ENCODE measurements around the gene TM7SF3. TPM values are rescaled to one million over a fixed set of nuclear protein-coding genes. Genes with fewer than 3 reads are reported as not detected.

TM7SF3 gene
- total RNA-seq, 3 donors from 2014 or later (not counting 1 experiment from before 2014, with no cell fraction given) = 32.1 to 48.4 (median 42.6) TPM

DNA sequence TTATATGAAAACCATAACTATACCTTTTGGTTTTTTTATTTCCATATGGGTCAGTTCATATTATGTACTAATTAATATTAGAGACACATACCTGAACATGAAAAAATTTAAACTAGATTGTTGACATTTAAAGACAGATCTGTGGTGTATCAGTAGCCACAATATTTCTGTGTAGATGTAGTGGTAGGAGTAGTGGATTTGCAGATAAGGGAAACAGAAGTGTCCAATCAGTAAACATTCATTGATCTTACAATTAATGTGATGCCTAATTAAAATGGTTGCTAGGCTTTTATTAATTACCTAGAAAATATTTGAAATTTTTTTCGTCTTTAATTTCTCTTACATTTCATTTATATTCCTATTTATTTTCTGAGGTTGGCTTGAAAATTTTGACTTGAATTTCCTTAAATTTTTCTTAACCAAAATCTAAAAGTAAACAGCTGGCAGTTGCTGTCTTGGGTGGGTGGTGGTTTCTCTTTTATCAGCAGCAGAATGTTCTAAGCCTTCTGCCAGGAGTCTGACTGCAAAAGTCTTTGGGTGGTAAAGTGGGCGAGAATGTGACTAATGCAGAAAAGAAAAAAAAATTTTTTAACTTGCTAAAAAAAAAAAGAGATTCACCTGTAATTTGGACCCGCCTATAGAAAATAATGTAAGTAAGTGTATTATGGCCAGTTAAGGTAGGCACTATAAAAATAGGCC is 73.5 kb downstream of the TM7SF3 start:
- no peaks in the 10 kb centered on the region for H3K9me3 Mint-ChIP-seq
- no peaks in the 10 kb centered on the region for H3K9me3 ChIP-seq (ENCODE audit: control insufficient read depth, insufficient read depth, low read length)
- H3K27me3 ChIP-seq (ENCODE audit: control insufficient read depth, insufficient read depth, low read length) = no peaks in the 10 kb centered on the region
- H3K36me3 Mint-ChIP-seq = no peaks in the 10 kb centered on the region
- peak overlapping the region; percentile 96 for H3K4me3 Mint-ChIP-seq
- H3K4me1 Mint-ChIP-seq = peaks cover 71 to 83% of the 10 kb centered on the region in 2 donors
- DNase-seq = peak in 1 of 2 donors; percentile 59
- no CpG with 5 or more reads among the region's 3 CpGs for WGBS (ENCODE audit: insufficient coverage)
- no peaks in the 10 kb centered on the region for H3K27me3 Mint-ChIP-seq (ENCODE audit: low read depth in 2 of 2)
- ATAC-seq = no peak
- no peaks in the 10 kb centered on the region for H3K36me3 ChIP-seq (ENCODE audit: control insufficient read depth, insufficient read depth, low read length)
- peaks cover 16% of the 10 kb centered on the region for H3K4me1 ChIP-seq (ENCODE audit: control insufficient read depth, insufficient read depth, low read length)
- H3K4me3 ChIP-seq (ENCODE audit: low read length) = peak overlapping the region; percentile 5
- peak overlapping the region; percentile 66 for H3K27ac ChIP-seq (ENCODE audit: low read length)
- H3K27ac Mint-ChIP-seq = peak overlapping the region; percentile 93 to 94
- TF ChIP-seq CTCF (IDR thresholded peaks at IDR 0.05) = no peak
- intact Hi-C loops (cut with micrococcal nuclease) = no loop called here

GRCh38 chr12:26939953-26940352 is 74.2 kb downstream of the TM7SF3 start:
- H3K4me1 ChIP-seq (ENCODE audit: control insufficient read depth, insufficient read depth, low read length) = peaks cover 17% of the 10 kb centered on the region
- H3K27me3 ChIP-seq (ENCODE audit: control insufficient read depth, insufficient read depth, low read length) = no peaks in the 10 kb centered on the region
- peak in 1 of 2 donors; percentile 31 for DNase-seq
- peak overlapping the region; percentile 95 for H3K4me3 ChIP-seq (ENCODE audit: low read length)
- Mint-ChIP-seq H3K27me3 (ENCODE audit: low read depth in 2 of 2) (no peaks in the 10 kb centered on the region), H3K4me1 (peaks cover 78 to 86% of the 10 kb centered on the region in 2 donors), H3K27ac (peak overlapping the region; percentile 93 to 94), H3K36me3 (no peaks in the 10 kb centered on the region), H3K4me3 (peak overlapping the region; percentile 96), H3K9me3 (no peaks in the 10 kb centered on the region)
- H3K9me3 ChIP-seq (ENCODE audit: control insufficient read depth, insufficient read depth, low read length) = no peaks in the 10 kb centered on the region
- H3K36me3 ChIP-seq (ENCODE audit: control insufficient read depth, insufficient read depth, low read length) = no peaks in the 10 kb centered on the region
- 17% methylated on average over 1 of the region's 1 CpG for WGBS (ENCODE audit: insufficient coverage)
- no peak for TF ChIP-seq CTCF (IDR thresholded peaks at IDR 0.05)
- H3K27ac ChIP-seq (ENCODE audit: low read length) = peak overlapping the region; percentile 95
- no peak for ATAC-seq
- intact Hi-C loops (cut with micrococcal nuclease) = loop anchor here (1.0 kb wide), 1 partner anchor 32 kb away; no protein-coding TSS in a partner anchor

DNA sequence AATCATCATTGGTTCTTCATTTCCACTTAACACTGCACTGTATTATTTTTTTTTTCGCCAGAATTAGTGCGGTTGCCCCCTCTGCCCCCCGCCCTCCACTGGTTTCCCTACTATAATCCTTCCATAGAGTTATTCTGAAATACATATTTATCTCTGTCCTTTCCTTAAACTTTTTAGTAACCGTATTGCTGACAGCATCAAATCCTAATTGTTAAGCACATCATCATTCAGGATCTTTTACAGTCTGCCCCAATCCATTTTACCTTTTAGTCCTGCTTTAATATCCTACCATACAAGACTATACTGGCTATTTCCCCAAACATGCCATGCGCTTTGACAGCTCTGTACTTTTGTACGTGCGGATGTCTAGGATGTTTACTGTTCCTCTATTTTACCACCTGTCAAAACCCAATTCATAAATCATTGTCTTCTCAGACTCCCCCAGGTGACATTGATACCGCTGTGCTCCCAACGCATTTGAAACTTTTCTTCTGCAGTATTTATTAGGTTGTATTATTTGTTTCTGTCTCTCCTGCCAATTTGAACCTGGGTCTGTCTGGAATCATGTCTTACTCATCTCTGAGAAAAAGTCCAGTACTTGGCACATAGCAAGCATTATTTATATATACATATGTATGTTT is 74.9 kb downstream of the TM7SF3 start:
- Histone ChIP-seq H3K27me3 (ENCODE audit: control insufficient read depth, insufficient read depth, low read length) (no peaks in the 10 kb centered on the region), H3K4me3 (ENCODE audit: low read length) (peak overlapping the region; percentile 95), H3K9me3 (ENCODE audit: control insufficient read depth, insufficient read depth, low read length) (no peaks in the 10 kb centered on the region), H3K27ac (ENCODE audit: low read length) (peak overlapping the region; percentile 95), H3K36me3 (ENCODE audit: control insufficient read depth, insufficient read depth, low read length) (no peaks in the 10 kb centered on the region), H3K4me1 (ENCODE audit: control insufficient read depth, insufficient read depth, low read length) (peaks cover 17% of the 10 kb centered on the region)
- Mint-ChIP-seq H3K9me3 (no peaks in the 10 kb centered on the region), H3K36me3 (no peaks in the 10 kb centered on the region), H3K4me1 (peaks cover 84 to 88% of the 10 kb centered on the region in 2 donors), H3K4me3 (peak overlapping the region; percentile 96), H3K27ac (peak overlapping the region; percentile 93 to 94), H3K27me3 (ENCODE audit: low read depth in 2 of 2) (no peaks in the 10 kb centered on the region)
- WGBS (ENCODE audit: insufficient coverage) = 0% methylated on average over 7 of the region's 9 CpGs
- no peak for ATAC-seq
- intact Hi-C loops (cut with micrococcal nuclease) = loop anchor here (1.0 kb wide), 1 partner anchor 33 kb away; no protein-coding TSS in a partner anchor
- DNase-seq = peak in 1 of 2 donors; percentile 44
- no peak for TF ChIP-seq CTCF (IDR thresholded peaks at IDR 0.05)

Measured in natural killer cell (primary cell).